Keratinocyte (primary cell): ENCODE results near the gene ZNF644. TPM values are rescaled to one million over a fixed set of nuclear protein-coding genes. Genes with fewer than 3 reads are reported as not detected.

Experiments used
- DNase-seq: peaks from one replicate; pipeline ENCODE4 v3.0.0-alpha.2; 2011; ENCODE audit warnings: low read depth, missing footprints, low spot score
- FAIRE-seq: peaks from 2 replicates; lab custom pipeline; 2011; peaks lifted over from hg19 to GRCh38; lab: Jason Lieb, UNC
- H2AFZ ChIP-seq: 2 replicates; pipeline ENCODE4 v1.6.0; 2012; ENCODE audit warnings: low read length, control low read depth, inconsistent platforms; ENCODE audit not compliant: control insufficient read depth
- H3K27ac ChIP-seq: 2 replicates; pipeline ENCODE4 v1.5.1; 2011; ENCODE audit warnings: low read length; ENCODE audit not compliant: control insufficient read depth, insufficient read depth
- H3K27me3 ChIP-seq: 3 replicates; pipeline ENCODE4 v1.6.0; 2011; ENCODE audit warnings: low read length; ENCODE audit not compliant: control insufficient read depth, insufficient read depth; ENCODE audit errors: extremely low read depth
- H3K36me3 ChIP-seq, 2 experiments: 2 replicates in 1 of 2; 3 replicates in 1 of 2; pipeline ENCODE4 v1.5.1; 2011; ENCODE audit warnings: low read length in 2 of 2, mild to moderate bottlenecking in 1 of 2; ENCODE audit not compliant: control insufficient read depth in 2 of 2, insufficient read depth in 2 of 2; ENCODE audit errors: extremely low read depth in 1 of 2
- H3K4me1 ChIP-seq: 3 replicates; pipeline ENCODE4 v1.5.1; 2011; ENCODE audit warnings: low read length; ENCODE audit not compliant: control insufficient read depth, insufficient read depth; ENCODE audit errors: extremely low read depth
- H3K4me2 ChIP-seq: 3 replicates; pipeline ENCODE4 v1.6.0; 2011; ENCODE audit warnings: low read depth, low read length; ENCODE audit not compliant: control insufficient read depth, insufficient read depth; ENCODE audit errors: extremely low read depth
- H3K4me3 ChIP-seq, 3 experiments: fragments of 200-600 bp in 1 of 3; sonication (generic) in 1 of 3; 2 replicates in 2 of 3; 3 replicates in 1 of 3; pipeline ENCODE4 v1.5.1; 2011 to 2016; ENCODE audit warnings: low read length in 3 of 3, mild to moderate bottlenecking in 3 of 3, control low read depth in 2 of 3, inconsistent platforms in 1 of 3, low read depth in 1 of 3, mixed read lengths in 1 of 3, mixed run types in 1 of 3, moderate library complexity in 1 of 3; ENCODE audit not compliant: control insufficient read depth in 2 of 3, insufficient read depth in 2 of 3; ENCODE audit errors: extremely low read depth in 1 of 3
- H3K79me2 ChIP-seq: 2 replicates; pipeline ENCODE4 v1.6.0; 2012; ENCODE audit warnings: low read length; ENCODE audit not compliant: control insufficient read depth, insufficient read depth
- H3K9ac ChIP-seq: 3 replicates; pipeline ENCODE4 v1.6.0; 2011; ENCODE audit warnings: low read length; ENCODE audit not compliant: control insufficient read depth, insufficient read depth; ENCODE audit errors: extremely low read depth
- H3K9me1 ChIP-seq: 3 replicates; pipeline ENCODE4 v1.6.0; 2011; ENCODE audit warnings: low read length; ENCODE audit not compliant: control insufficient read depth, insufficient read depth; ENCODE audit errors: extremely low read depth
- H3K9me3 ChIP-seq: 2 replicates; pipeline ENCODE4 v1.5.1; 2012; ENCODE audit warnings: low read depth, low read length; ENCODE audit not compliant: control insufficient read depth
- H4K20me1 ChIP-seq: 3 replicates; pipeline ENCODE4 v1.6.0; 2011; ENCODE audit warnings: low read length; ENCODE audit not compliant: control insufficient read depth, insufficient read depth; ENCODE audit errors: extremely low read depth
- CTCF ChIP-seq, 3 experiments: IDR thresholded peaks in 1 of 3; conservative IDR thresholded peaks in 1 of 3; optimal IDR thresholded peaks in 1 of 3; 2 replicates in 2 of 3; 3 replicates in 1 of 3; pipeline versions ENCODE3 to v1.5.1; 2011; ENCODE audit warnings: low read length in 3 of 3, mild to moderate bottlenecking in 3 of 3, moderate library complexity in 2 of 3, control low read depth in 1 of 3, inconsistent platforms in 1 of 3; ENCODE audit not compliant: insufficient read depth in 2 of 3; ENCODE audit errors: extremely low read depth in 1 of 3
- EZH2 ChIP-seq: IDR thresholded peaks from one replicate; pipeline ENCODE4 v1.6.1; 2012; ENCODE audit warnings: inconsistent platforms, mild to moderate bottlenecking, low read length, moderate library complexity
- dilution Hi-C: fragments of 300-500 bp; cut with MboI; formaldehyde crosslinking; loops from one replicate; pipeline ENCODE4 v1.7.0; 2020; ENCODE audit warnings: low sequenced_read_pairs; ENCODE audit not compliant: extremely low pct_ligation_motif_present
- polyA plus RNA-seq, 5 experiments: library from polyadenylated mRNA; depleted of rRNA in 3 of 5; stranded (reverse) in 3 of 5; stranded (forward) in 1 of 5; unstranded in 1 of 5; fragments of >200 nt; gene quantifications; 1 replicate in 1 of 5; 2 replicates in 3 of 5; 3 replicates in 1 of 5; pipeline versions ENCODE4 v1.2.1 to v1.2.3, GENCODE V29; 2011 to 2012; ENCODE audit warnings: missing spikeins in 2 of 5, low read depth in 1 of 5, low replicate concordance in 1 of 5

The ZNF644 gene
- polyA plus RNA-seq, 1 donor (not counting 4 experiments of a cell fraction or from before 2014, with no cell fraction given), result 19.1 TPM

- peak; percentile 4 for DNase-seq
- no peak for TF ChIP-seq CTCF (optimal IDR thresholded peaks at IDR 0.05 in 1 of 3, IDR thresholded peaks at IDR 0.05 in 1 of 3, conservative IDR thresholded peaks at IDR 0.05 in 1 of 3; ENCODE audit: extremely low read depth in 1 of 3, insufficient read depth in 2 of 3, low read length in 3 of 3)
- no peak for TF ChIP-seq EZH2
- Histone ChIP-seq H3K4me1 (peaks cover 11% of the 10 kb centered on the region), H4K20me1 (no peaks in the 10 kb centered on the region), H3K4me2 (no peak overlapping the region), H3K4me3 (no peak overlapping the region), H3K9me3 (no peaks in the 10 kb centered on the region), H2AFZ (no peak overlapping the region), H3K9ac (no peak overlapping the region), H3K79me2 (peaks cover 57% of the 10 kb centered on the region), H3K36me3 (no peaks in the 10 kb centered on the region), H3K27me3 (no peaks in the 10 kb centered on the region), H3K9me1 (no peaks in the 10 kb centered on the region), H3K27ac (no peak overlapping the region)
- dilution Hi-C loops, result no loop called here
- FAIRE-seq, result peak; percentile 71
Observed at GRCh38 chr1:90973897-90974798, 47.7 kb downstream of the ZNF644 start.

DNA sequence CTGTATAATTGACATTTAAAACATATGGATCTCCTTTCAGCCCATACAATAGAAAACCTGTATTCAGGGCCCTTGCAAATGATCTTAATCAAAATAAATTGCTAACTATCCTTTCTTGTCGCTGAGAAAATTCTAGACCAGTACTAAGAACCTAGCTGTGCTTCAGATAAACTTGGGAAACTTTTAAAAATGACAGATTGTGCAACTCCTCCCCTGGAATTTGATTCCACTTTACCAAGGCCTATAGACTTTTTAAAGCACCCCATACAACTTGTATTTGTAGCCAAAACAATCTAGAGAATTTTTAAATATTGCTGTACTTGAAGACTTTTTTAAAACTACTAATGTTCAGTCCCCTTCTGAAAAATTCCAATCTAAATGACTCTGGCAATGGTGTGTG, 51.6 kb downstream of the ZNF644 start:
- no peak overlapping the region for H3K27ac ChIP-seq
- dilution Hi-C loops, result no loop called here

More for the DNA sequence above, 51.6 kb downstream of the ZNF644 start:
- DNase-seq (no peak), FAIRE-seq (no peak)
- no peak for TF ChIP-seq CTCF (optimal IDR thresholded peaks at IDR 0.05 in 1 of 3, IDR thresholded peaks at IDR 0.05 in 1 of 3, conservative IDR thresholded peaks at IDR 0.05 in 1 of 3; ENCODE audit: extremely low read depth in 1 of 3, insufficient read depth in 2 of 3, low read length in 3 of 3)
- TF ChIP-seq EZH2, result no peak
- Histone ChIP-seq H2AFZ (no peak overlapping the region), H4K20me1 (peaks cover 8% of the 10 kb centered on the region), H3K9ac (no peak overlapping the region), H3K9me1 (no peaks in the 10 kb centered on the region), H3K4me3 (no peak overlapping the region), H3K4me2 (no peak overlapping the region), H3K79me2 (peaks cover 63% of the 10 kb centered on the region), H3K27me3 (no peaks in the 10 kb centered on the region), H3K4me1 (peaks cover 11% of the 10 kb centered on the region), H3K36me3 (no peaks in the 10 kb centered on the region), H3K9me3 (no peaks in the 10 kb centered on the region)
